WTC11 (cell line): ENCODE data around the gene CCDC83. TPM values are rescaled to one million over a fixed set of nuclear protein-coding genes. Genes with fewer than 3 reads are reported as not detected.

ENCODE experiments used
- ATAC-seq: fragments of 200-7000 bp; cut with Tn5 transposase; 2 replicates; pipeline ENCODE4 v1.10.0; 2021; ENCODE audit warnings: mild to moderate bottlenecking, moderate library complexity
- CTCF ChIA-PET: fragments of 300-600 bp; sonication (Branson Sonifier 250); formaldehyde crosslinking; loops from one replicate; lab custom pipeline; 2021; ENCODE audit warnings: antibody characterized with exemption; lab: Charles Lee
- POLR2A ChIA-PET: fragments of 350-600 bp; sonication (Branson Sonifier 250); formaldehyde crosslinking; loops from one replicate; lab custom pipeline; 2021; ENCODE audit warnings: antibody characterized with exemption; lab: Charles Lee
- DNase-seq: peaks from one replicate; pipeline ENCODE4 v3.0.0; 2021; ENCODE audit warnings: low spot score
- H3K27ac Mint-ChIP-seq: 2 replicates; pipeline ENCODE4 v1.8.0; 2021; ENCODE audit warnings: mixed read lengths
- H3K27me3 Mint-ChIP-seq: 2 replicates; pipeline ENCODE4 v1.8.0; 2021; ENCODE audit warnings: low read depth, mild to moderate bottlenecking, moderate library complexity, mixed read lengths
- H3K36me3 Mint-ChIP-seq: 2 replicates; pipeline ENCODE4 v1.8.0; 2021; ENCODE audit warnings: mixed read lengths
- H3K4me1 Mint-ChIP-seq: 2 replicates; pipeline ENCODE4 v1.8.0; 2022; ENCODE audit warnings: mixed read lengths
- H3K4me3 Mint-ChIP-seq: 2 replicates; pipeline ENCODE4 v1.8.0; 2021; ENCODE audit warnings: mild to moderate bottlenecking, moderate library complexity, mixed read lengths
- H3K9me3 Mint-ChIP-seq: 2 replicates; pipeline ENCODE4 v1.8.0; 2021; ENCODE audit warnings: mixed read lengths
- ATF3 ChIP-seq: sonication (generic); formaldehyde crosslinking; conservative IDR thresholded peaks from 2 replicates; pipeline ENCODE4 v1.8.1; 2022; ENCODE audit warnings: mild to moderate bottlenecking, missing genetic modification reagents
- CTCF ChIP-seq: fragments of 200-600 bp; IDR thresholded peaks from 2 replicates; pipeline ENCODE4 v1.8.0; 2022; ENCODE audit warnings: antibody characterized with exemption
- E2F4 ChIP-seq: sonication (generic); formaldehyde crosslinking; IDR thresholded peaks from 2 replicates; pipeline ENCODE4 v1.8.1; 2022; ENCODE audit warnings: low read depth, mild to moderate bottlenecking, moderate library complexity, missing genetic modification reagents, borderline replicate concordance
- ELF4 ChIP-seq: sonication (generic); formaldehyde crosslinking; IDR thresholded peaks from 2 replicates; pipeline ENCODE4 v1.8.1; 2022; ENCODE audit warnings: low read depth, mild to moderate bottlenecking, moderate library complexity, missing genetic modification reagents
- FOXP4 ChIP-seq: sonication (generic); formaldehyde crosslinking; IDR thresholded peaks from 2 replicates; pipeline ENCODE4 v1.8.0; 2022; ENCODE audit warnings: mild to moderate bottlenecking, missing genetic modification reagents
- GRHL2 ChIP-seq: fragments of 250-450 bp; sonication (Bioruptor Pico); IDR thresholded peaks from 2 replicates; pipeline ENCODE4 v1.8.0; 2022; ENCODE audit warnings: mild to moderate bottlenecking, moderate library complexity; ENCODE audit not compliant: insufficient replicate concordance, severe bottlenecking
- HMGXB4 ChIP-seq: sonication (generic); formaldehyde crosslinking; IDR thresholded peaks from 2 replicates; pipeline ENCODE4 v1.8.1; 2023; ENCODE audit warnings: mild to moderate bottlenecking, moderate library complexity, missing genetic modification reagents
- IRF1 ChIP-seq: sonication (generic); formaldehyde crosslinking; IDR thresholded peaks from 2 replicates; pipeline ENCODE4 v1.8.0; 2023; ENCODE audit warnings: missing genetic modification reagents
- IRF2 ChIP-seq: sonication (generic); formaldehyde crosslinking; IDR thresholded peaks from 2 replicates; pipeline ENCODE4 v1.8.0; 2022; ENCODE audit warnings: low read depth, missing genetic modification reagents, borderline replicate concordance
- JAZF1 ChIP-seq: fragments of 250-450 bp; sonication (Bioruptor Pico); IDR thresholded peaks from 2 replicates; pipeline ENCODE4 v1.9.0; 2021; ENCODE audit warnings: moderate library complexity, mild to moderate bottlenecking, inconsistent platforms
- MYBL2 ChIP-seq: sonication (generic); formaldehyde crosslinking; IDR thresholded peaks from 2 replicates; pipeline ENCODE4 v1.8.1; 2023; ENCODE audit warnings: mild to moderate bottlenecking, moderate library complexity, missing genetic modification reagents
- NFATC4 ChIP-seq: fragments of 250-450 bp; sonication (Bioruptor Pico); IDR thresholded peaks from 2 replicates; pipeline ENCODE4 v1.9.0; 2021; ENCODE audit warnings: mild to moderate bottlenecking
- RORB ChIP-seq: fragments of 250-450 bp; sonication (Bioruptor Pico); IDR thresholded peaks from 2 replicates; pipeline ENCODE4 v1.9.0; 2021; ENCODE audit warnings: mild to moderate bottlenecking
- STAT6 ChIP-seq: sonication (generic); formaldehyde crosslinking; conservative IDR thresholded peaks from 2 replicates; pipeline ENCODE4 v1.8.1; 2023; ENCODE audit warnings: mild to moderate bottlenecking, low read depth, missing genetic modification reagents, moderate library complexity
- TP53 ChIP-seq: sonication (generic); formaldehyde crosslinking; IDR thresholded peaks from 2 replicates; pipeline ENCODE4 v1.8.1; 2023; ENCODE audit warnings: mild to moderate bottlenecking, missing genetic modification reagents
- ZBTB21 ChIP-seq: sonication (generic); formaldehyde crosslinking; IDR thresholded peaks from 2 replicates; pipeline ENCODE4 v1.8.1; 2023; ENCODE audit warnings: mild to moderate bottlenecking, missing genetic modification reagents, borderline replicate concordance
- ZNF219 ChIP-seq: sonication (generic); formaldehyde crosslinking; IDR thresholded peaks from 2 replicates; pipeline ENCODE4 v1.8.0; 2023; ENCODE audit warnings: missing genetic modification reagents, mild to moderate bottlenecking, borderline replicate concordance
- ZNF416 ChIP-seq: fragments of 250-450 bp; sonication (Bioruptor Pico); IDR thresholded peaks from 2 replicates; pipeline ENCODE4 v1.9.0; 2021; ENCODE audit warnings: mild to moderate bottlenecking, inconsistent platforms
- total RNA-seq: library from RNA; stranded (reverse); gene quantifications from 3 replicates; pipeline ENCODE4 v1.2.3, GENCODE V29; 2021

The CCDC83 gene
- total RNA-seq, 1 experiment from 2014 or later = not detected

GRCh38 chr11:85939099-85940015 lies 84.2 kb downstream of the CCDC83 start (continued):
- TF ChIP-seq IRF2 (CRISPR knock-in tag) (no peak), RORB (CRISPR knock-in tag) (no peak), ELF4 (no peak), HMGXB4 (no peak), NFATC4 (CRISPR knock-in tag) (no peak), IRF1 (CRISPR knock-in tag) (no peak), FOXP4 (no peak)

- H3K36me3 Mint-ChIP-seq = peaks cover 11% of the 10 kb centered on the region
- TF ChIP-seq MYBL2 (CRISPR knock-in tag) (no peak), ZNF219 (no peak), CTCF (peak; percentile 40; the same call in 1 of the 2 replicates), ZBTB21 (CRISPR knock-in tag) (no peak), ATF3 (CRISPR knock-in tag) (no peak), HMGXB4 (no peak)
- TF ChIP-seq, all 79 proteins: peak for 1
- Mint-ChIP-seq H3K4me1 (no peaks in the 10 kb centered on the region), H3K27ac (no peak overlapping the region), H3K9me3 (peaks cover 25% of the 10 kb centered on the region), H3K4me3 (no peak overlapping the region), H3K27me3 (peaks cover 3% of the 10 kb centered on the region; the same call in 1 of the 2 replicates)
- POLR2A ChIA-PET = no interaction called here
- peak; percentile 96 for ATAC-seq
- peak; percentile 61 for DNase-seq
- CTCF ChIA-PET = no interaction called here
Observed at GRCh38 chr11:85941380-85941973, 86.3 kb downstream of the CCDC83 start.

- Mint-ChIP-seq H3K4me3 (no peak overlapping the region), H3K36me3 (peaks cover 8% of the 10 kb centered on the region; the same call in 1 of the 2 replicates), H3K27me3 (no peaks in the 10 kb centered on the region), H3K9me3 (peaks cover 13% of the 10 kb centered on the region), H3K4me1 (no peaks in the 10 kb centered on the region), H3K27ac (no peak overlapping the region)
- ChIA-PET CTCF (interaction anchor here (2.0 kb wide), 1 partner anchor 273 kb away, joined by 5 read pairs; no protein-coding TSS in a partner anchor), POLR2A (no interaction called here)
- DNase-seq = no peak
- ATAC-seq = no peak
- no peak for TF ChIP-seq TP53 (CRISPR knock-in tag)
- no peak for TF ChIP-seq NFATC4 (CRISPR knock-in tag)
- no peak for TF ChIP-seq E2F4 (CRISPR knock-in tag)
- no peak for TF ChIP-seq IRF2 (CRISPR knock-in tag)
- no peak for TF ChIP-seq JAZF1 (CRISPR knock-in tag)
- TF ChIP-seq STAT6 = no peak
- no peak for TF ChIP-seq ZNF416 (CRISPR knock-in tag)
- TF ChIP-seq GRHL2 (CRISPR knock-in tag) = no peak
Observed at GRCh38 chr11:85945296-85945695, 90.1 kb downstream of the CCDC83 start.
